H1 (cell line): ENCODE measurements around the gene ATP8B3. TPM values are rescaled to one million over a fixed set of nuclear protein-coding genes. Genes with fewer than 3 reads are reported as not detected.

Experiments
- CTCF ChIA-PET: fragments of 300-600 bp; sonication (Branson Sonifier 250); formaldehyde crosslinking; loops from one replicate; lab custom pipeline; 2021; ENCODE audit not compliant: partially characterized antibody; lab: Charles Lee
- POLR2A ChIA-PET: fragments of 300-600 bp; sonication (Branson Sonifier 250); formaldehyde crosslinking; loops from one replicate; lab custom pipeline; 2021; ENCODE audit warnings: inconsistent platforms; ENCODE audit not compliant: partially characterized antibody; lab: Charles Lee
- DNase-seq, 2 experiments: peaks; one replicate each; pipeline versions ENCODE4 v3.0.0 to v3.0.0-alpha.2; 2010 to 2022; ENCODE audit warnings: low spot score in 2 of 2, low read depth in 1 of 2, mixed read lengths in 1 of 2
- FAIRE-seq: peaks from 2 replicates; lab custom pipeline; 2011; peaks lifted over from hg19 to GRCh38; lab: Jason Lieb, UNC
- H2AFZ ChIP-seq: 2 replicates; pipeline ENCODE4 v1.8.1; 2012; ENCODE audit warnings: low read length, inconsistent platforms
- H2AK5ac ChIP-seq: 2 replicates; pipeline ENCODE4 v1.6.1; 2013; ENCODE audit warnings: low read depth, low read length
- H2BK120ac ChIP-seq: replicated peaks from 2 replicates; pipeline ENCODE3; 2013; ENCODE audit warnings: low read depth, low read length, inconsistent platforms
- H2BK12ac ChIP-seq: 2 replicates; pipeline ENCODE4 v1.6.1; 2013; ENCODE audit warnings: low read depth, low read length
- H2BK15ac ChIP-seq: 2 replicates; pipeline ENCODE4 v1.6.1; 2013; ENCODE audit warnings: low read length
- H2BK20ac ChIP-seq: 2 replicates; pipeline ENCODE4 v1.6.1; 2013; ENCODE audit warnings: low read length
- H2BK5ac ChIP-seq: 2 replicates; pipeline ENCODE4 v1.6.1; 2013; ENCODE audit warnings: low read depth, low read length
- H3K14ac ChIP-seq: 2 replicates; pipeline ENCODE4 v1.6.1; 2013; ENCODE audit warnings: inconsistent platforms; ENCODE audit not compliant: insufficient read length
- H3K18ac ChIP-seq: 2 replicates; pipeline ENCODE4 v1.6.1; 2013; ENCODE audit warnings: low read length; ENCODE audit errors: extremely low read depth
- H3K23ac ChIP-seq: 2 replicates; pipeline ENCODE4 v1.6.1; 2013; ENCODE audit warnings: inconsistent platforms; ENCODE audit not compliant: insufficient read length
- H3K23me2 ChIP-seq: 2 replicates; pipeline ENCODE4 v1.6.1; 2013; ENCODE audit warnings: low read depth, low read length
- H3K27ac ChIP-seq: 2 replicates; pipeline ENCODE4 v1.6.1; 2011; ENCODE audit warnings: low read depth, low read length, inconsistent platforms
- H3K27me3 ChIP-seq, 4 experiments: replicated peaks in 1 of 4; 1 replicate in 1 of 4; 2 replicates in 3 of 4; pipeline versions ENCODE4 v1.6.1 to v1.8.1; 2011 to 2013; ENCODE audit warnings: low read length in 3 of 4, mild to moderate bottlenecking in 3 of 4, inconsistent platforms in 2 of 4, mixed read lengths in 2 of 4, moderate library complexity in 1 of 4; ENCODE audit not compliant: control insufficient read depth in 3 of 4, insufficient read depth in 3 of 4; ENCODE audit errors: extremely low read depth in 1 of 4
- H3K36me3 ChIP-seq, 4 experiments: 2 replicates each; pipeline versions ENCODE4 v1.6.1 to v1.8.1; 2011 to 2013; ENCODE audit warnings: mild to moderate bottlenecking in 4 of 4, low read length in 3 of 4, moderate library complexity in 2 of 4, control low read depth in 1 of 4, inconsistent platforms in 1 of 4; ENCODE audit not compliant: insufficient read depth in 4 of 4, control insufficient read depth in 2 of 4
- H3K4ac ChIP-seq: replicated peaks from 2 replicates; pipeline ENCODE3; 2013; ENCODE audit warnings: low read length, low read depth, mixed read lengths, inconsistent platforms; ENCODE audit not compliant: insufficient read length
- H3K4me1 ChIP-seq, 4 experiments: replicated peaks in 1 of 4; 1 replicate in 1 of 4; 2 replicates in 3 of 4; pipeline versions ENCODE4 v1.6.1 to v1.8.1; 2011 to 2013; ENCODE audit warnings: low read length in 3 of 4, inconsistent platforms in 2 of 4, mixed read lengths in 1 of 4; ENCODE audit not compliant: insufficient read depth in 4 of 4, control insufficient read depth in 3 of 4
- H3K4me2 ChIP-seq, 2 experiments: 2 replicates each; pipeline versions ENCODE4 v1.6.1 to v1.8.1; 2011 to 2013; ENCODE audit warnings: low read depth in 2 of 2, low read length in 2 of 2, control low read depth in 1 of 2, inconsistent platforms in 1 of 2, mild to moderate bottlenecking in 1 of 2; ENCODE audit not compliant: insufficient read depth in 1 of 2
- H3K4me3 ChIP-seq, 4 experiments: fragments of 200-600, 300-600 bp in 1 of 4; sonication (generic), shearing (Covaris generic), sonication (Bioruptor Twin) in 1 of 4; 2 replicates each; pipeline versions ENCODE4 v1.5.1 to v1.8.1; 2011 to 2016; ENCODE audit warnings: low read length in 4 of 4, low read depth in 3 of 4, control low read depth in 2 of 4, inconsistent platforms in 2 of 4, mild to moderate bottlenecking in 2 of 4, mixed read lengths in 1 of 4, moderate library complexity in 1 of 4; ENCODE audit not compliant: insufficient read depth in 2 of 4; ENCODE audit errors: extremely low read depth in 1 of 4
- H3K56ac ChIP-seq: replicated peaks from 2 replicates; pipeline ENCODE3; 2013; ENCODE audit warnings: low read depth, mild to moderate bottlenecking, mixed read lengths, low read length, inconsistent platforms; ENCODE audit not compliant: insufficient read length
- H3K79me1 ChIP-seq: 2 replicates; pipeline ENCODE4 v1.6.1; 2013; ENCODE audit warnings: low read depth, low read length, control low read depth
- H3K79me2 ChIP-seq, 2 experiments: 2 replicates each; pipeline versions ENCODE4 v1.6.1 to v1.8.1; 2012 to 2013; ENCODE audit warnings: low read length in 2 of 2, mild to moderate bottlenecking in 2 of 2, inconsistent platforms in 1 of 2; ENCODE audit not compliant: insufficient read depth in 2 of 2, control insufficient read depth in 1 of 2
- H3K9ac ChIP-seq, 4 experiments: replicated peaks in 1 of 4; 1 replicate in 1 of 4; 2 replicates in 3 of 4; pipeline versions ENCODE4 v1.6.1 to v1.8.1; 2011 to 2013; ENCODE audit warnings: low read depth in 3 of 4, low read length in 3 of 4, control low read depth in 2 of 4, mild to moderate bottlenecking in 2 of 4, moderate library complexity in 2 of 4, inconsistent platforms in 1 of 4; ENCODE audit errors: extremely low read depth in 1 of 4
- H3K9me3 ChIP-seq, 2 experiments: 2 replicates each; pipeline versions ENCODE4 v1.6.1 to v1.8.1; 2012 to 2013; ENCODE audit warnings: mild to moderate bottlenecking in 2 of 2, moderate library complexity in 2 of 2, control low read depth in 1 of 2, inconsistent platforms in 1 of 2, low read depth in 1 of 2, low read length in 1 of 2, mixed read lengths in 1 of 2; ENCODE audit not compliant: insufficient read depth in 2 of 2
- H4K20me1 ChIP-seq, 2 experiments: replicated peaks in 1 of 2; 2 replicates each; pipeline versions ENCODE3 to v1.8.1; 2011 to 2013; ENCODE audit warnings: inconsistent platforms in 2 of 2, low read length in 2 of 2, mild to moderate bottlenecking in 1 of 2; ENCODE audit not compliant: insufficient read depth in 2 of 2, control insufficient read depth in 1 of 2
- H4K5ac ChIP-seq: 2 replicates; pipeline ENCODE4 v1.6.1; 2013; ENCODE audit warnings: low read length, low read depth, mixed read lengths, inconsistent platforms; ENCODE audit not compliant: insufficient read length
- H4K8ac ChIP-seq: 2 replicates; pipeline ENCODE4 v1.8.0; 2013; ENCODE audit warnings: mild to moderate bottlenecking, moderate library complexity, low read length, inconsistent platforms; ENCODE audit not compliant: insufficient read depth; ENCODE audit errors: extremely low read depth
- H4K91ac ChIP-seq: replicated peaks from 2 replicates; pipeline ENCODE3; 2013; ENCODE audit warnings: low read length, mixed read lengths, inconsistent platforms; ENCODE audit not compliant: insufficient read length
- CBX5 ChIP-seq: fragments of 300-800, 300-1000 bp; sonication (generic); IDR thresholded peaks from 2 replicates; pipeline ENCODE4 v1.7.1; 2016; ENCODE audit warnings: antibody characterized with exemption, low read length, low read depth
- CEBPB ChIP-seq: IDR thresholded peaks from 2 replicates; pipeline ENCODE4 v1.6.1; 2012; ENCODE audit warnings: low read depth, low read length
- FOSL1 ChIP-seq: IDR thresholded peaks from 2 replicates; pipeline ENCODE4 v1.6.1; 2011; ENCODE audit warnings: mild to moderate bottlenecking, low read depth, low read length, moderate library complexity; ENCODE audit not compliant: insufficient read depth
- NANOG ChIP-seq: IDR thresholded peaks from 2 replicates; pipeline ENCODE4 v1.6.1; 2011; ENCODE audit warnings: low read length, low read depth, mild to moderate bottlenecking, inconsistent platforms; ENCODE audit not compliant: insufficient read depth, poor library complexity, severe bottlenecking
- RBBP5 ChIP-seq: IDR thresholded peaks from 2 replicates; pipeline ENCODE4 v1.7.1; 2012; ENCODE audit warnings: low read depth, mild to moderate bottlenecking, inconsistent platforms, low read length, moderate library complexity, borderline replicate concordance
- RFX5 ChIP-seq: IDR thresholded peaks from 2 replicates; pipeline ENCODE4 v1.6.1; 2011; ENCODE audit warnings: low read depth, low read length, improper control_type of control experiment, borderline replicate concordance
- SAP30 ChIP-seq: fragments of 300-600 bp; sonication (generic); IDR thresholded peaks from 2 replicates; pipeline ENCODE4 v1.7.1; 2012; ENCODE audit warnings: low read length, moderate library complexity, mild to moderate bottlenecking, inconsistent platforms; ENCODE audit not compliant: insufficient read depth, insufficient replicate concordance
- SIRT6 ChIP-seq: IDR thresholded peaks from one replicate; pipeline ENCODE4 v1.7.1; 2012; ENCODE audit warnings: low read length, inconsistent platforms
- SP2 ChIP-seq: IDR thresholded peaks from 2 replicates; pipeline ENCODE4 v1.6.1; 2012; ENCODE audit warnings: mild to moderate bottlenecking, low read length, inconsistent platforms
- SRF ChIP-seq: IDR thresholded peaks from 2 replicates; pipeline ENCODE4 v1.6.1; 2011; ENCODE audit warnings: mild to moderate bottlenecking, low read depth, low read length, moderate library complexity
- WGBS, 2 experiments: shearing (Covaris generic) in 1 of 2; methylation state at CpG; one replicate each; pipeline versions ENCODE4 v1.1.6 to v1.1.7; 2013 to 2015; ENCODE audit warnings: low lambda C conversion rate in 2 of 2, mixed read lengths in 2 of 2, inconsistent platforms in 1 of 2, low coverage in 1 of 2, missing lambda C conversion rate in 1 of 2; ENCODE audit not compliant: insufficient replicate concordance in 2 of 2, insufficient coverage in 1 of 2, insufficient read length in 1 of 2; ENCODE audit errors: extremely low coverage in 1 of 2, missing lambda C conversion rate in 1 of 2; 5-methylcytosine and 5-hydroxymethylcytosine counted together
- polyA plus RNA-seq, 7 experiments: library from polyadenylated mRNA; depleted of rRNA in 3 of 7; stranded (reverse) in 5 of 7; unstranded in 2 of 7; fragments of >200 nt in 5 of 7; fragments of 200-250 nt in 2 of 7; gene quantifications; 1 replicate in 5 of 7; 2 replicates in 1 of 7; 4 replicates in 1 of 7; pipeline versions ENCODE4 v1.2.1 to v1.2.3, GENCODE V29; 2011 to 2013; ENCODE audit warnings: missing spikeins in 2 of 7, mixed read lengths in 2 of 7
- total RNA-seq: library from RNA; stranded (reverse); fragmentation: NEBNext Ultra II Directional; extraction: Animal tissue kit (Norgen Biotek cat#: 25700); gene quantifications from 2 replicates; pipeline ENCODE4 v1.2.1, GENCODE V29; 2021
- TF ChIP-seq, protein P1 (sequence below): IDR thresholded peaks from 2 replicates; pipeline ENCODE4 v1.6.1; 2011; ENCODE audit warnings: low read length, improper control_type of control experiment

The ATP8B3 gene
- total and polyA plus RNA-seq, 2 of the 8 experiments (the other 6 are each of a cell fraction or from before 2014, with no cell fraction given) = 4.1 to 9.3 TPM

DNA sequence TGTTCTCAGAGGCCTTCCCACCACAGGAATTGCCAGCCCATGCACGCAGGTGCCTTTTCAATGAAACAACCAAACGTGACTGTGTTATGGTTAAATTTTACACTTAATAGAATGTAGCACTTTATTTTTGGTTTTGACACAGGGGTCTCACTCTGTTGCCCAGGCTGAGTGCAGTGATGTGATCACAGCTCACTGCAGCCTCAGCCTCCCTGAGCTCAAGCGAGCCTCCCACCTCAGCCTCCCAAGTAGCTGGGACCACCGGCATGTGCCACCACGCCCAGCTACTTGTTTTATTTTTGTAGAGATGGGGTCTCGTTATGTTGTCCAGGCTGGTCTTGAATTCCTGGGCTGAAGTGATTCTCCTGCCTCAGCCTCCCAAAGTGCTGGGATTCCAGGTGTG lies 7.2 kb downstream of the ATP8B3 start:
- Histone ChIP-seq H3K4me3 (no peak overlapping the region), H2BK12ac (no peak overlapping the region), H3K23ac (no peak overlapping the region), H2BK15ac (no peak overlapping the region), H2BK5ac (no peak overlapping the region), H3K79me1 (no peaks in the 10 kb centered on the region), H3K27me3 (peaks cover 0 to 3% (median 0%) of the 10 kb centered on the region in 4 experiments; a peak in 1 of 7 replicates), H3K27ac (no peak overlapping the region), H4K91ac (no peak overlapping the region), H3K4me2 (no peak overlapping the region), H3K18ac (no peak overlapping the region), H2AFZ (no peak overlapping the region), H3K14ac (no peak overlapping the region), H3K4me1 (no peaks in the 10 kb centered on the region), H3K36me3 (no peaks in the 10 kb centered on the region), H2AK5ac (no peak overlapping the region), H4K8ac (no peak overlapping the region), H3K56ac (no peak overlapping the region), H4K5ac (no peak overlapping the region), H4K20me1 (no peaks in the 10 kb centered on the region), H3K79me2 (no peaks in the 10 kb centered on the region)
- CTCF ChIA-PET = interaction anchor here (3.4 to 3.9 kb wide), 2 partner anchors 21 to 23 kb away, joined by 10 to 19 read pairs; no protein-coding TSS in a partner anchor
- no peak for FAIRE-seq
- TF ChIP-seq SAP30 (no peak), NANOG (no peak), SIRT6 (no peak), SRF (no peak), RBBP5 (no peak), FOSL1 (no peak), CEBPB (no peak), SP2 (no peak), CBX5 (no peak), RFX5 (no peak)
- TF ChIP-seq, protein P1, sequence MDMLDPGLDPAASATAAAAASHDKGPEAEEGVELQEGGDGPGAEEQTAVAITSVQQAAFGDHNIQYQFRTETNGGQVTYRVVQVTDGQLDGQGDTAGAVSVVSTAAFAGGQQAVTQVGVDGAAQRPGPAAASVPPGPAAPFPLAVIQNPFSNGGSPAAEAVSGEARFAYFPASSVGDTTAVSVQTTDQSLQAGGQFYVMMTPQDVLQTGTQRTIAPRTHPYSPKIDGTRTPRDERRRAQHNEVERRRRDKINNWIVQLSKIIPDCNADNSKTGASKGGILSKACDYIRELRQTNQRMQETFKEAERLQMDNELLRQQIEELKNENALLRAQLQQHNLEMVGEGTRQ = no peak
- TF ChIP-seq, all 59 proteins: peak for 0
- DNase-seq = no peak
- Histone ChIP-seq H2BK120ac (no peak overlapping the region), H3K9ac (no peak overlapping the region), H3K4ac (no peak overlapping the region), H2BK20ac (no peak overlapping the region), H3K23me2 (no peaks in the 10 kb centered on the region), H3K9me3 (no peaks in the 10 kb centered on the region)
- POLR2A ChIA-PET = interaction anchor here (1.6 kb wide), 1 partner anchor 21 kb away, joined by 3 read pairs; no protein-coding TSS in a partner anchor
- 87% methylated on average over 6 of the region's 6 CpGs; no CpG with 5 or more reads in 1 of the 2 experiments for WGBS, 2 experiments
